Panc1 (cell line): ENCODE measurements around the gene TUBGCP3. TPM values are rescaled to one million over a fixed set of nuclear protein-coding genes. Genes with fewer than 3 reads are reported as not detected.

Experiments used
- ATAC-seq: fragments of 200-7000 bp; cut with Tn5 transposase; 2 replicates; pipeline ENCODE4 v1.9.1; 2020; ENCODE audit warnings: mild to moderate bottlenecking, moderate library complexity
- BruUV-seq: library from RNA; stranded (reverse); fragments of 400-500 nt; replicated peaks from 2 replicates; lab custom pipeline; 2021; lab: Mats Ljungman, UMichigan
- CTCF ChIA-PET: fragments of 300-600 bp; sonication (Branson Sonifier 250); formaldehyde crosslinking; loops from one replicate; lab custom pipeline; 2022; ENCODE audit warnings: antibody characterized with exemption; lab: Charles Lee
- POLR2A ChIA-PET: fragments of 300-600 bp; sonication (Branson Sonifier 250); formaldehyde crosslinking; loops from one replicate; lab custom pipeline; 2022; ENCODE audit warnings: antibody characterized with exemption; lab: Charles Lee
- DNase-seq: peaks from one replicate; pipeline ENCODE4 v3.0.0-alpha.2; 2010; ENCODE audit warnings: low read depth, low spot score
- H3K27ac ChIP-seq: 2 replicates; pipeline ENCODE4 v1.5.1; 2011; ENCODE audit warnings: mild to moderate bottlenecking, low read length, inconsistent platforms
- H3K27me3 ChIP-seq: fragments of 200-500 bp; sonication (Bioruptor generic); 2 replicates; pipeline ENCODE4 v1.6.0; 2014; ENCODE audit warnings: low read length, inconsistent platforms; ENCODE audit not compliant: control insufficient read depth, insufficient read depth
- H3K36me3 ChIP-seq: fragments of 200-500 bp; sonication (Bioruptor generic); 2 replicates; pipeline ENCODE4 v1.5.1; 2014; ENCODE audit warnings: inconsistent platforms, mild to moderate bottlenecking, low read length, moderate library complexity; ENCODE audit not compliant: control insufficient read depth, insufficient read depth
- H3K4me1 ChIP-seq: 2 replicates; pipeline ENCODE4 v1.5.1; 2011; ENCODE audit warnings: inconsistent platforms, mild to moderate bottlenecking, low read length, moderate library complexity; ENCODE audit not compliant: control insufficient read depth, insufficient read depth
- H3K4me3 ChIP-seq, 2 experiments: 2 replicates each; pipeline ENCODE4 v1.5.1; 2011 to 2012; ENCODE audit warnings: low read depth in 2 of 2, low read length in 2 of 2, mild to moderate bottlenecking in 2 of 2, inconsistent platforms in 1 of 2, moderate library complexity in 1 of 2
- H3K9me3 ChIP-seq: fragments of 200-500 bp; sonication (Bioruptor generic); 2 replicates; pipeline ENCODE4 v1.5.1; 2014; ENCODE audit warnings: low read depth, mild to moderate bottlenecking, inconsistent platforms, low read length, moderate library complexity; ENCODE audit not compliant: control insufficient read depth, insufficient read depth
- POLR2AphosphoS5 ChIP-seq: IDR thresholded peaks from 2 replicates; pipeline ENCODE4 v1.6.1; 2012; ENCODE audit warnings: mild to moderate bottlenecking, low read depth, low read length, moderate library complexity
- SIN3A ChIP-seq: IDR thresholded peaks from 2 replicates; pipeline ENCODE4 v1.6.1; 2012; ENCODE audit warnings: low read depth, mild to moderate bottlenecking, low read length, moderate library complexity, borderline replicate concordance; ENCODE audit not compliant: insufficient read depth
- TCF7L2 ChIP-seq: IDR thresholded peaks from 2 replicates; pipeline ENCODE4 v1.6.1; 2011; ENCODE audit warnings: mild to moderate bottlenecking, low read depth, low read length, inconsistent platforms
- in situ Hi-C: cut with HindIII; loops from 2 replicates; pipeline ENCODE4 v1.10.0; 2016; ENCODE audit warnings: low sequenced_read_pairs, low pct_unique_long_range_greater_than_20kb
- intact Hi-C: fragments of 100-400 bp; cut with micrococcal nuclease; formaldehyde crosslinking; loops from one replicate; pipeline ENCODE4 v1.10.0; 2022; ENCODE audit not compliant: unreplicated experiment
- total RNA-seq: library from RNA; stranded (reverse); gene quantifications from one replicate; pipeline ENCODE4 v1.2.1, GENCODE V29; 2021; ENCODE audit not compliant: unreplicated experiment
- TF ChIP-seq, protein P1 (sequence below): fragments of 450-650 bp; IDR thresholded peaks from 2 replicates; pipeline ENCODE4 v1.5.1; 2017; ENCODE audit warnings: mild to moderate bottlenecking
- TF ChIP-seq, protein P2 (sequence below), 2 experiments: IDR thresholded peaks; 2 replicates each; pipeline ENCODE4 v1.6.1; 2011 to 2012; ENCODE audit warnings: low read depth in 2 of 2, control low read depth in 1 of 2, low read length in 1 of 2, mild to moderate bottlenecking in 1 of 2, moderate library complexity in 1 of 2; ENCODE audit not compliant: insufficient read depth in 1 of 2

The TUBGCP3 gene
- total RNA-seq, 1 experiment from 2014 or later: 28.4 TPM

DNA sequence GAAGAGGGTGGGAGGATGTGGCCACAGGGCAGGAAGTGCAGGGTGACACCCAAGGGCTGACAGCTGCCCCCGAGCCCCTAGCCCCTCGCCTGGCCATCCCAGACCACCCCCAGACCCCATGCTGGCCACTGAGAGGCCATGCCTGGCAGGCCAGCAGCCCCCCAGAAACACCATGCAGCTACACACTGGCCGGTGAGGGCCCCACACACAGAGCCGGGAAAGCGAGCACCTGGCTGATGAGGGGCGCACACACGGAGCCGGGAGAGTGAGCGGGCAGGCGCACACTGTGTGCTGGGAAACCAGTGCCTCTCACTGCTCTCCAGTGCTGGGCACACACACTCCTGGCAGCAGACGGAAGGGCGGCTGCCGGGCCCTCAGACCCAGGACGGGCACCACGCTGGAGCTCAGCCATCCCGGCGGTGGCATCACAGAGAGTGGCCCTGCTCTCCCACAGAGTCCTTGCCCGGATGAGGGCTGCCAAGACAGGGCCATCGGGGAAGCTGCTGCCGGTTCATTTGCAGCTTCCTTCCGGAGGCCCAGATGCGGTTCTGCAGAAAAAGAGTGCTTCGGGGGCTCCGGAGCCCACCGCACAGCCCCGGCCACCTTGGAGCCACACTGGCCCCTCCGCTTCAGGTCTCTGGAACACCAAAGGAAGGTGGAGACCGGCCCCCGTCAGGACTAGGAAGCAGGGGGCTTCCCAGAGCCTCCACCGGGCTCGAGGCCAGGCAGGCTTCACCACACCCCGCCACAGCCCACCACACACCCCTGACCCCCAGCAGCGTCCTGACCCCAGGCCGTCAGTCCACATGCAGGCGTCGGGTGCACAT, 135.4 kb downstream of the TUBGCP3 start:
- Histone ChIP-seq H3K9me3 (no peaks in the 10 kb centered on the region), H3K27ac (no peak overlapping the region), H3K36me3 (no peaks in the 10 kb centered on the region), H3K27me3 (no peaks in the 10 kb centered on the region; the same call in 1 of the 2 replicates), H3K4me3 (no peak overlapping the region), H3K4me1 (no peaks in the 10 kb centered on the region)
- intact Hi-C loops (no loop called here), in situ Hi-C loops (no loop called here)
- TF ChIP-seq POLR2AphosphoS5: no peak
- no peak for TF ChIP-seq TCF7L2
- no peak for TF ChIP-seq SIN3A
- TF ChIP-seq, protein P1, sequence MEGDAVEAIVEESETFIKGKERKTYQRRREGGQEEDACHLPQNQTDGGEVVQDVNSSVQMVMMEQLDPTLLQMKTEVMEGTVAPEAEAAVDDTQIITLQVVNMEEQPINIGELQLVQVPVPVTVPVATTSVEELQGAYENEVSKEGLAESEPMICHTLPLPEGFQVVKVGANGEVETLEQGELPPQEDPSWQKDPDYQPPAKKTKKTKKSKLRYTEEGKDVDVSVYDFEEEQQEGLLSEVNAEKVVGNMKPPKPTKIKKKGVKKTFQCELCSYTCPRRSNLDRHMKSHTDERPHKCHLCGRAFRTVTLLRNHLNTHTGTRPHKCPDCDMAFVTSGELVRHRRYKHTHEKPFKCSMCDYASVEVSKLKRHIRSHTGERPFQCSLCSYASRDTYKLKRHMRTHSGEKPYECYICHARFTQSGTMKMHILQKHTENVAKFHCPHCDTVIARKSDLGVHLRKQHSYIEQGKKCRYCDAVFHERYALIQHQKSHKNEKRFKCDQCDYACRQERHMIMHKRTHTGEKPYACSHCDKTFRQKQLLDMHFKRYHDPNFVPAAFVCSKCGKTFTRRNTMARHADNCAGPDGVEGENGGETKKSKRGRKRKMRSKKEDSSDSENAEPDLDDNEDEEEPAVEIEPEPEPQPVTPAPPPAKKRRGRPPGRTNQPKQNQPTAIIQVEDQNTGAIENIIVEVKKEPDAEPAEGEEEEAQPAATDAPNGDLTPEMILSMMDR: no peak
- TF ChIP-seq, protein P2, sequence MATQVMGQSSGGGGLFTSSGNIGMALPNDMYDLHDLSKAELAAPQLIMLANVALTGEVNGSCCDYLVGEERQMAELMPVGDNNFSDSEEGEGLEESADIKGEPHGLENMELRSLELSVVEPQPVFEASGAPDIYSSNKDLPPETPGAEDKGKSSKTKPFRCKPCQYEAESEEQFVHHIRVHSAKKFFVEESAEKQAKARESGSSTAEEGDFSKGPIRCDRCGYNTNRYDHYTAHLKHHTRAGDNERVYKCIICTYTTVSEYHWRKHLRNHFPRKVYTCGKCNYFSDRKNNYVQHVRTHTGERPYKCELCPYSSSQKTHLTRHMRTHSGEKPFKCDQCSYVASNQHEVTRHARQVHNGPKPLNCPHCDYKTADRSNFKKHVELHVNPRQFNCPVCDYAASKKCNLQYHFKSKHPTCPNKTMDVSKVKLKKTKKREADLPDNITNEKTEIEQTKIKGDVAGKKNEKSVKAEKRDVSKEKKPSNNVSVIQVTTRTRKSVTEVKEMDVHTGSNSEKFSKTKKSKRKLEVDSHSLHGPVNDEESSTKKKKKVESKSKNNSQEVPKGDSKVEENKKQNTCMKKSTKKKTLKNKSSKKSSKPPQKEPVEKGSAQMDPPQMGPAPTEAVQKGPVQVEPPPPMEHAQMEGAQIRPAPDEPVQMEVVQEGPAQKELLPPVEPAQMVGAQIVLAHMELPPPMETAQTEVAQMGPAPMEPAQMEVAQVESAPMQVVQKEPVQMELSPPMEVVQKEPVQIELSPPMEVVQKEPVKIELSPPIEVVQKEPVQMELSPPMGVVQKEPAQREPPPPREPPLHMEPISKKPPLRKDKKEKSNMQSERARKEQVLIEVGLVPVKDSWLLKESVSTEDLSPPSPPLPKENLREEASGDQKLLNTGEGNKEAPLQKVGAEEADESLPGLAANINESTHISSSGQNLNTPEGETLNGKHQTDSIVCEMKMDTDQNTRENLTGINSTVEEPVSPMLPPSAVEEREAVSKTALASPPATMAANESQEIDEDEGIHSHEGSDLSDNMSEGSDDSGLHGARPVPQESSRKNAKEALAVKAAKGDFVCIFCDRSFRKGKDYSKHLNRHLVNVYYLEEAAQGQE (IDR thresholded peaks at IDR 0.05; ENCODE audit: insufficient read depth in 1 of 2, low read depth in 2 of 2, low read length in 1 of 2): no peak
- ChIA-PET POLR2A (no interaction called here), CTCF (no interaction called here)
- no TSS peak for BruUV-seq
- DNase-seq (no peak), ATAC-seq (no peak)

DNA sequence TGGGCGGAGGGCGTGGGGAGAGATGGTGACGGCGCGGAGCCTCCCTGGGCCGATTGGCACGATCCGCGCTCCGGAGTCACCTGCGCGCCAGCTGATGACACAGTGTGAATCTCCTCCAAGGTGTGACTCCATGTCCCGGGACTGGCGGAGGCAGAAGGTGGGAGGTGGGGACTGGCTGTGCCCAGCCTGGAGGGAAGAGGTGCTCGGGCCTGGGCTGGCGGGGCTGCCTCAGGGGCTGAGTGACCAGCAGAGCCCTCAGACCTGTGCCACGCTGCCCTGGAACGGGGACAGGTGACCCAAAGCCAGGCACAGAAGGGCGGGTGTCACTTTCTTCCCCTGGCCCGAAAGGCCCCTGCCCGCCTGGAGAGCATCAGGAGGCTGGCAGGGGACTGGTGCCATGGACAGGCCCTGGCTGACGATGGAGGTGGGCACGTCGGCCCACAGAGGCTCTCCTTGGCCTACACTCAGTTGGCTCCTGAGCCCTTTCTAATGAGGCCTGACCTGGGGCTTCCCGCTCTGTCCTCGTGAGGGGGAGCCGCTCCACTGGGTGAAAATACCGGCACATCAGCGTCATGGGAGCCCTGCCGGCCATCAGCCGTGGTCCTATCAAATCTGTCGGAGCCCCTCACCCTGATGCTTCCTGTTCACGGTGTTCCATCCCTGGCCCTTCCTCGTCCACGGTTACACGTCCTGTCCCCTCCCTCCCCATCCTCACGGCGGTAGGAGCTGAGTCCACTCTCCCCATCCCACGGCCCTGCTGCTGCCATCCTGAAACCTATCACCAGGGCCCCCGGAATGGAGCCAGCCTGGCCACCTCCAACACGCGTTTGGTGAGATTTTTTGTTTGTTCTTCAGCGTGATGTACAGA, 136.2 kb downstream of the TUBGCP3 start:
- DNase-seq: no peak
- intact Hi-C loops: no loop called here
- no peak for ATAC-seq
- no peak overlapping the region for H3K4me3 ChIP-seq
- no TSS peak for BruUV-seq
- in situ Hi-C loops: no loop called here
- POLR2A ChIA-PET: no interaction called here
- H3K9me3 ChIP-seq: no peaks in the 10 kb centered on the region
- no peaks in the 10 kb centered on the region for H3K36me3 ChIP-seq
- TF ChIP-seq TCF7L2 (no peak), SIN3A (no peak), POLR2AphosphoS5 (no peak)
- TF ChIP-seq, protein P2 (IDR thresholded peaks at IDR 0.05; ENCODE audit: insufficient read depth in 1 of 2, low read depth in 2 of 2, low read length in 1 of 2): no peak
- TF ChIP-seq, protein P1: no peak
- no peak overlapping the region for H3K27ac ChIP-seq
- CTCF ChIA-PET: no interaction called here
- H3K27me3 ChIP-seq: no peaks in the 10 kb centered on the region; the same call in 1 of the 2 replicates
- no peaks in the 10 kb centered on the region for H3K4me1 ChIP-seq
